Effector memory CD8-positive, alpha-beta T cell (primary cell): Measurements from ENCODE around the gene PPP4C.

Experiments
- ATAC-seq: fragments of 150-1000 bp; cut with Tn5 transposase; replicated peaks from 2 replicates; pipeline ENCODE4 v1.10.0; 2021; ENCODE audit warnings: mild to moderate bottlenecking, moderate library complexity
- DNase-seq, 3 experiments: peaks; one replicate each; pipeline ENCODE4 v3.0.0; 2021
- H3K27ac Mint-ChIP-seq, 2 donors: one replicate each; pipeline ENCODE4 v1.8.0; 2022; ENCODE audit warnings: mild to moderate bottlenecking in 2 of 2, mixed read lengths in 2 of 2, moderate library complexity in 2 of 2
- H3K27me3 Mint-ChIP-seq, 2 donors: one replicate each; pipeline ENCODE4 v1.8.0; 2022; ENCODE audit warnings: mixed read lengths in 2 of 2
- H3K36me3 Mint-ChIP-seq: one replicate; pipeline ENCODE4 v1.8.0; 2022; ENCODE audit warnings: mild to moderate bottlenecking, moderate library complexity, mixed read lengths; ENCODE audit not compliant: insufficient read depth
- H3K4me1 Mint-ChIP-seq, 2 donors: one replicate each; pipeline ENCODE4 v1.8.0; 2022; ENCODE audit warnings: low read depth in 2 of 2, mixed read lengths in 2 of 2
- H3K4me3 Mint-ChIP-seq, 2 donors: one replicate each; pipeline ENCODE4 v1.8.0; 2022; ENCODE audit warnings: mild to moderate bottlenecking in 2 of 2, mixed read lengths in 2 of 2, moderate library complexity in 2 of 2
- H3K9me3 Mint-ChIP-seq, 2 donors: one replicate each; pipeline ENCODE4 v1.8.0; 2022; ENCODE audit warnings: mixed read lengths in 2 of 2

The PPP4C gene

GRCh38 chr16:30064729-30065101 is 11.1 kb upstream of the PPP4C start:
- peaks cover 33% of the 10 kb centered on the region in 2 donors for H3K4me1 Mint-ChIP-seq
- H3K27me3 Mint-ChIP-seq: no peaks in the 10 kb centered on the region
- peaks cover 57% of the 10 kb centered on the region for H3K36me3 Mint-ChIP-seq
- no peak for DNase-seq
- H3K4me3 Mint-ChIP-seq: peak overlapping the region; percentile 94 to 96
- no peak for ATAC-seq
- H3K27ac Mint-ChIP-seq: peak overlapping the region; percentile 95 to 97
- no peaks in the 10 kb centered on the region for H3K9me3 Mint-ChIP-seq

GRCh38 chr16:30065102-30065942 is 10.5 kb upstream of the PPP4C start, which contains the start of gene ALDOA:
TSS of gene ALDOA (plus strand) at chr16:30065760. CDS start at chr16:30066898, 1,138 bp downstream.
- H3K36me3 Mint-ChIP-seq: peaks cover 63% of the 10 kb centered on the region
- peak within 1 kb of the TSS; percentile 95 to 97 for H3K27ac Mint-ChIP-seq
- DNase-seq (peak; percentile 90 to 93 (median 91)), ATAC-seq (peak; percentile 81)
- peak within 1 kb of the TSS; percentile 94 to 96 for H3K4me3 Mint-ChIP-seq
- H3K27me3 Mint-ChIP-seq: no peaks in the 10 kb centered on the region
- peaks cover 36 to 38% of the 10 kb centered on the region in 2 donors for H3K4me1 Mint-ChIP-seq
- H3K9me3 Mint-ChIP-seq: no peaks in the 10 kb centered on the region

GRCh38 chr16:30065943-30066760 is 9.6 kb upstream of the PPP4C start:
- no peaks in the 10 kb centered on the region for H3K9me3 Mint-ChIP-seq
- peaks cover 68% of the 10 kb centered on the region for H3K36me3 Mint-ChIP-seq

GRCh38 chr16:30066761-30067583 is 8.8 kb upstream of the PPP4C start:
- H3K27me3 Mint-ChIP-seq: no peaks in the 10 kb centered on the region
- H3K9me3 Mint-ChIP-seq: no peaks in the 10 kb centered on the region
- no peak for ATAC-seq
- peaks cover 36 to 41% of the 10 kb centered on the region in 2 donors for H3K4me1 Mint-ChIP-seq
- DNase-seq: no peak
- peak overlapping the region; percentile 94 to 96 for H3K4me3 Mint-ChIP-seq
- peaks cover 77% of the 10 kb centered on the region for H3K36me3 Mint-ChIP-seq
- peak overlapping the region; percentile 95 to 97 for H3K27ac Mint-ChIP-seq

More at GRCh38 chr16:30065943-30066760, 9.6 kb upstream of the PPP4C start:
- no peaks in the 10 kb centered on the region for H3K27me3 Mint-ChIP-seq
- peaks cover 36 to 41% of the 10 kb centered on the region in 2 donors for H3K4me1 Mint-ChIP-seq
- peak overlapping the region; percentile 95 to 97 for H3K27ac Mint-ChIP-seq
- ATAC-seq: no peak
- no peak for DNase-seq
- H3K4me3 Mint-ChIP-seq: peak overlapping the region; percentile 94 to 96

GRCh38 chr16:30067584-30067916 is 8.2 kb upstream of the PPP4C start:
- Mint-ChIP-seq H3K9me3 (no peaks in the 10 kb centered on the region), H3K27me3 (no peaks in the 10 kb centered on the region), H3K36me3 (peaks cover 81% of the 10 kb centered on the region), H3K27ac (peak overlapping the region in 1 of 2 donors; percentile 95), H3K4me1 (peaks cover 36 to 44% of the 10 kb centered on the region in 2 donors), H3K4me3 (peak overlapping the region; percentile 94 to 96)
- no peak for DNase-seq
- ATAC-seq: no peak

- peak overlapping the region in 1 of 2 donors; percentile 82 for H3K27ac Mint-ChIP-seq
- no peaks in the 10 kb centered on the region for H3K27me3 Mint-ChIP-seq
- ATAC-seq: no peak
- DNase-seq: no peak
- no peaks in the 10 kb centered on the region for H3K9me3 Mint-ChIP-seq
- H3K4me1 Mint-ChIP-seq: peaks cover 36 to 44% of the 10 kb centered on the region in 2 donors
- H3K4me3 Mint-ChIP-seq: peak overlapping the region; percentile 15 to 40
- peaks cover 86% of the 10 kb centered on the region for H3K36me3 Mint-ChIP-seq
These were observed 7.5 kb upstream of the PPP4C start for GRCh38 chr16:30068333-30068732.

- Mint-ChIP-seq H3K4me3 (peak overlapping the region; percentile 13 to 40), H3K27me3 (no peaks in the 10 kb centered on the region), H3K9me3 (no peaks in the 10 kb centered on the region), H3K27ac (peak overlapping the region in 1 of 2 donors; percentile 82), H3K36me3 (peaks cover 85% of the 10 kb centered on the region), H3K4me1 (peaks cover 32 to 38% of the 10 kb centered on the region in 2 donors)
- DNase-seq (peak; percentile 48 to 62 (median 56)), ATAC-seq (no peak)
These were observed 6.8 kb upstream of the PPP4C start for GRCh38 chr16:30068750-30069610.

GRCh38 chr16:30069611-30070462 is 6.0 kb upstream of the PPP4C start:
- H3K27me3 Mint-ChIP-seq: no peaks in the 10 kb centered on the region
- H3K36me3 Mint-ChIP-seq: peaks cover 79% of the 10 kb centered on the region
- ATAC-seq (no peak), DNase-seq (no peak)
- peaks cover 30 to 34% of the 10 kb centered on the region in 2 donors for H3K4me1 Mint-ChIP-seq
- H3K9me3 Mint-ChIP-seq: no peaks in the 10 kb centered on the region
- H3K4me3 Mint-ChIP-seq: no peak overlapping the region
- H3K27ac Mint-ChIP-seq: peak overlapping the region in 1 of 2 donors; percentile 82

- Mint-ChIP-seq H3K27me3 (no peaks in the 10 kb centered on the region), H3K9me3 (no peaks in the 10 kb centered on the region), H3K4me1 (peaks cover 30 to 34% of the 10 kb centered on the region in 2 donors), H3K4me3 (no peak overlapping the region), H3K27ac (peak overlapping the region in 1 of 2 donors; percentile 58), H3K36me3 (peaks cover 72% of the 10 kb centered on the region)
- no peak for ATAC-seq
- DNase-seq: no peak
These were observed 5.3 kb upstream of the PPP4C start for GRCh38 chr16:30070490-30070889.

GRCh38 chr16:30076276-30076791 is 540 bp downstream of the PPP4C start:
- H3K9me3 Mint-ChIP-seq: no peaks in the 10 kb centered on the region

GRCh38 chr16:30077656-30078055 is 1.9 kb downstream of the PPP4C start:
- H3K4me1 Mint-ChIP-seq: peaks cover 31% of the 10 kb centered on the region in 2 donors
- no peaks in the 10 kb centered on the region for H3K27me3 Mint-ChIP-seq
- no peak for ATAC-seq
- no peak for DNase-seq
- peak overlapping the region; percentile 87 to 94 for H3K27ac Mint-ChIP-seq
- peak overlapping the region in 1 of 2 donors; percentile 88 for H3K4me3 Mint-ChIP-seq
- H3K9me3 Mint-ChIP-seq: no peaks in the 10 kb centered on the region
- H3K36me3 Mint-ChIP-seq: peaks cover 58% of the 10 kb centered on the region

More at GRCh38 chr16:30076276-30076791, 540 bp downstream of the PPP4C start:
- DNase-seq (no peak), ATAC-seq (peak; percentile 46)
- peak overlapping the region; percentile 87 to 94 for H3K27ac Mint-ChIP-seq
- H3K27me3 Mint-ChIP-seq: no peaks in the 10 kb centered on the region
- peaks cover 26 to 31% of the 10 kb centered on the region in 2 donors for H3K4me1 Mint-ChIP-seq
- H3K4me3 Mint-ChIP-seq: peak overlapping the region; percentile 83 to 88
- peaks cover 58% of the 10 kb centered on the region for H3K36me3 Mint-ChIP-seq
